ENCODE measurements around the gene ATXN7L2. TPM values are rescaled to one million over a fixed set of nuclear protein-coding genes. Genes with fewer than 3 reads are reported as not detected.

The ATXN7L2 gene
- total RNA-seq, 1 donor from 2014 or later = 2.1 TPM

DNA sequence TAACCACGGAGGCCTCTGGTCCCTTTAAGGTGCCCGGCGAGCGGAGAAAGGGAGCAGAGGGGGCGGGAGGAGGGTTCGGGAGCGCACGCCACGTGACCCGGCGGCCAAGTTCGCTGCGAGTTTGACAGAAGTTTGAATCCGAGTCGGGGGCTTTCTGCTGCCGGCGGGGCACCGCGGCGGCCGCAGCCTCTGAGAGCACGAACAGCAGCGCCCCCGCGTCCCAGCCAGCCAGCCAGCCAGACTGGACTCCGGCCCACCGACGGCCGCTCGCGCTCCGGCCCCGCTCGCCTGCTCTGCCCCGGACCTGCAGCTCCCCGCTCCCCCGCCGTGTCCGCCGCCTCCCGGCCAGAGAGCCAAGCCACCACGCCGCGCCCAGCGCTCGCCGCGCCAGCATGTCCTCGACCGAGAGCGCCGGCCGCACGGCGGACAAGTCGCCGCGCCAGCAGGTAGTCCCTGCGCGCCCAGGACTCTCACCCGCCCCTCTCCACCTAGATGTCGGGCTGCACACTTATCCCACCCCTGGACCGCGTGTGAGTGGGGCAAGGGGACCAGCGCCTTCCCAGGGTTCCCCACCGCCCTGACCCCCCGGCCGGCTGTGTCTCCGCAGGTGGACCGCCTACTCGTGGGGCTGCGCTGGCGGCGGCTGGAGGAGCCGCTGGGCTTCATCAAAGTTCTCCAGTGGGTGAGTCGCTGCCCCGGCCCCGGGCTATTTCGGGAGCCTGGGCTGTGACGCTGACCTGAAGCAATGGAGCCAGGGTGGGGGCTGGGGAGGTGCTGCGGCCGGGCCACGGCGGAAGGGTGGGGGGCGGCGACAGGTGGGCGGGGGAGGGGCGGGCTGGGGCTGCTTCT is 17.0 kb upstream of the ATXN7L2 start, which contains the start of gene SYPL2:
Gene SYPL2 (plus strand): TSS at position 95 of the 849 bp plus-strand sequence. CDS start 298 bp downstream, at position 393.
- Histone ChIP-seq H3K36me3 (no peaks in the 10 kb centered on the region), H3K4me3 (peak within 1 kb of the TSS; percentile 84), H3K27me3 (ENCODE audit: low read depth) (peaks cover 78% of the 10 kb centered on the region), H3K9me3 (replicated peaks) (no peaks in the 10 kb centered on the region), H3K4me1 (peaks cover 35% of the 10 kb centered on the region), H3K27ac (replicated peaks) (peak within 1 kb of the TSS; percentile 91)
- TF ChIP-seq, protein P1, sequence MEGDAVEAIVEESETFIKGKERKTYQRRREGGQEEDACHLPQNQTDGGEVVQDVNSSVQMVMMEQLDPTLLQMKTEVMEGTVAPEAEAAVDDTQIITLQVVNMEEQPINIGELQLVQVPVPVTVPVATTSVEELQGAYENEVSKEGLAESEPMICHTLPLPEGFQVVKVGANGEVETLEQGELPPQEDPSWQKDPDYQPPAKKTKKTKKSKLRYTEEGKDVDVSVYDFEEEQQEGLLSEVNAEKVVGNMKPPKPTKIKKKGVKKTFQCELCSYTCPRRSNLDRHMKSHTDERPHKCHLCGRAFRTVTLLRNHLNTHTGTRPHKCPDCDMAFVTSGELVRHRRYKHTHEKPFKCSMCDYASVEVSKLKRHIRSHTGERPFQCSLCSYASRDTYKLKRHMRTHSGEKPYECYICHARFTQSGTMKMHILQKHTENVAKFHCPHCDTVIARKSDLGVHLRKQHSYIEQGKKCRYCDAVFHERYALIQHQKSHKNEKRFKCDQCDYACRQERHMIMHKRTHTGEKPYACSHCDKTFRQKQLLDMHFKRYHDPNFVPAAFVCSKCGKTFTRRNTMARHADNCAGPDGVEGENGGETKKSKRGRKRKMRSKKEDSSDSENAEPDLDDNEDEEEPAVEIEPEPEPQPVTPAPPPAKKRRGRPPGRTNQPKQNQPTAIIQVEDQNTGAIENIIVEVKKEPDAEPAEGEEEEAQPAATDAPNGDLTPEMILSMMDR (IDR thresholded peaks at IDR 0.05; ENCODE audit: borderline replicate concordance) = peak; percentile 15
- intact Hi-C loops (cut with micrococcal nuclease) = no loop called here
- peak; percentile 64 for DNase-seq

DNA sequence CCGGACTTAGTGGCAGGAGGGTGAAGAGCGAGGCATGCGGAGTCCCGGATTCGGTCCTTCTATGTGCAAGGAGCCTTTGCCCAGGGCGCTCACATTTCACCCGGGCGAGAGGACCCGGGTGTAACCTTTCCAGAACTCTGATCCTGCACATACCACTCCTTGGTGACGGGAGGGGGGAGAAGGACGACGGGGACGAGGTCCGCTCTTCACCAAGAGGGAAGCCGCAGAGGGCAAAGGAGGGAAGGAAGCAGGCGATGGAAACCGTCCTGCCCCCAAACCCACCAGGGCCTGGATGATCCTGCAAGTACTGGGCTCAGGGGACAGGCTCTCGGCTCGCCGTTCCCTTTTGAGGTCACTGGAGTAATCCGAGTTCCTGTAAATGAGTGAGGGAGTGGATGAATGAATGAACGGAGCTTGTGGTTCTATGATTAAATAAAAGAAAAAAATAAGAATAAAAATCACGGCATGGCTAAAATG is 16.4 kb upstream of the ATXN7L2 start:
- Histone ChIP-seq H3K9me3 (replicated peaks) (no peaks in the 10 kb centered on the region), H3K27ac (replicated peaks) (peak overlapping the region; percentile 91), H3K4me3 (peak overlapping the region; percentile 84), H3K36me3 (no peaks in the 10 kb centered on the region), H3K4me1 (peaks cover 37% of the 10 kb centered on the region), H3K27me3 (ENCODE audit: low read depth) (peaks cover 76% of the 10 kb centered on the region)
- TF ChIP-seq, protein P1 (IDR thresholded peaks at IDR 0.05; ENCODE audit: borderline replicate concordance) = no peak
- DNase-seq = no peak
- intact Hi-C loops (cut with micrococcal nuclease) = no loop called here

DNA sequence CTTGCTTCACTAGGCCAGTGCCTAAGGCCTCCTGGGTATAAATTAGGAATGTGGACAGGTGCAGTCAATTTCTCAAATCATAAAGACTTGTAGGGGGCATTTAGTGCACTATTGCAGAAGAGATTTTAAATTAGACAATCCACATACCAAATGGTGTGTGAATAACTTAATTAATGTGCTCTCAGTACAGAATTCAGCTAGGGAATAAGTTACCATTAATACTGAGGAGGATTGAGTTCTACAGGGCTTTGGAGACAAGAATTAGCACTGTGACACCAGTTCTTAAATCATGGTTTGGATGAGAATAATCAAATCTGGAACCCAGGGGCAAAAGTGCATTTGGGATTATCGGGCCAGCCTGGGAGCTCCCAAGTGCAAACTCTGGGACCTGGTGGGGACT is 15.6 kb upstream of the ATXN7L2 start:
- Histone ChIP-seq H3K27me3 (ENCODE audit: low read depth) (peaks cover 70% of the 10 kb centered on the region), H3K27ac (replicated peaks) (peak overlapping the region; percentile 91), H3K36me3 (no peaks in the 10 kb centered on the region), H3K9me3 (replicated peaks) (no peaks in the 10 kb centered on the region), H3K4me3 (peak overlapping the region; percentile 84), H3K4me1 (peaks cover 44% of the 10 kb centered on the region)
- intact Hi-C loops (cut with micrococcal nuclease) = no loop called here
- TF ChIP-seq, protein P1 (IDR thresholded peaks at IDR 0.05; ENCODE audit: borderline replicate concordance) = no peak
- DNase-seq = no peak

DNA sequence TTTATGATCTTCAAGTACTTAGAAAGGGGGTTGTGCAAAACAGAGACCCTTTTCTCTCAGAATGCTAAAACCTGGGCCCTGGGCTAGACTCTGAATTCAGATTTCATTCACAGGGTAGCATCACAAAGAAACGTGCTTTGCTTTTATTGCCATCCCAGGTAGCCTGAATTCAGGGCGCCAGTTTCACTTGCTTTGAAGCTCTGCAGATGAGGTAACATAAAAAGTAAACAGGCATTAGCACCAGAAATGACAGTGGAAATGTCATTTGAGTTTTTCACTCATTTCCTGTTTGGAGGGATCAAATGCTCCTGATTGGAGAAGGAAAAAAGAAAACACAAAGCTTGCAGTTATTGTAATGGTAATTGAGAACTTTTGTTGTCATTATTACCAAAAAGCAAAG is 14.8 kb upstream of the ATXN7L2 start:
- intact Hi-C loops (cut with micrococcal nuclease) = no loop called here
- Histone ChIP-seq H3K27ac (replicated peaks) (no peak overlapping the region), H3K9me3 (replicated peaks) (no peaks in the 10 kb centered on the region), H3K36me3 (no peaks in the 10 kb centered on the region), H3K4me3 (no peak overlapping the region), H3K27me3 (ENCODE audit: low read depth) (peaks cover 62% of the 10 kb centered on the region), H3K4me1 (peaks cover 51% of the 10 kb centered on the region)
- TF ChIP-seq, protein P1 (IDR thresholded peaks at IDR 0.05; ENCODE audit: borderline replicate concordance) = no peak
- DNase-seq = no peak

DNA sequence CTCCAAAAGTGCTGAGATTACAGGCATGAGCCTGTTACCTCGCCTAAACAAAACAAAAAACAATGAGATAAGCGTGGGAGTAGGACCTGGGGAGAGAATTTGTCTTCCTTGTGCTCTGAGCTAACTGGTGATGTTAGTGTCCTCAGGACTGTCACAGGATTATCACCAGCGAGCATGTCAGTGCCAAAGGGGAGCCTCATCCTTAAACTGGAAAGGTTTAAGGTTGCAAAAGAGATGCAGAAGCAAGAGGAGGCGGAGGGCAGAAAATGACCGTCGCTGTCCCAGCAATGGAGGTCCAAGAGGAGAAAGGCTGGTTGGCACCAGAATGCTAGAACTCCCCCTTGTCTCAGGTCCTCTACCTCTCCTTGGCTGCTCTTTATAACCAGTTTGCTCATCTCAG is 13.5 kb upstream of the ATXN7L2 start:
- TF ChIP-seq, protein P1 (IDR thresholded peaks at IDR 0.05; ENCODE audit: borderline replicate concordance) = no peak
- intact Hi-C loops (cut with micrococcal nuclease) = no loop called here

More for the DNA sequence above, 13.5 kb upstream of the ATXN7L2 start:
- H3K27ac ChIP-seq (replicated peaks) = no peak overlapping the region
- H3K9me3 ChIP-seq (replicated peaks) = no peaks in the 10 kb centered on the region
- H3K27me3 ChIP-seq (ENCODE audit: low read depth) = peaks cover 53% of the 10 kb centered on the region
- H3K4me3 ChIP-seq = no peak overlapping the region
- no peaks in the 10 kb centered on the region for H3K36me3 ChIP-seq
- no peak for DNase-seq
- peaks cover 59% of the 10 kb centered on the region for H3K4me1 ChIP-seq

Measured in left ventricle myocardium inferior (tissue), 1 donor.